HUES48 (cell line): ENCODE data around the gene DCAF6.

Experiments
- H3K27ac ChIP-seq: one replicate; pipeline ENCODE4 v1.7.0; 2013; ENCODE audit warnings: low read depth, low read length, inconsistent platforms
- H3K27me3 ChIP-seq: 2 replicates; pipeline ENCODE4 v1.6.1; 2013; ENCODE audit warnings: mild to moderate bottlenecking, low read length; ENCODE audit not compliant: control insufficient read depth, insufficient read depth
- H3K36me3 ChIP-seq: 2 replicates; pipeline ENCODE4 v1.6.1; 2013; ENCODE audit warnings: low read length; ENCODE audit not compliant: control insufficient read depth, insufficient read depth
- H3K4me1 ChIP-seq: 2 replicates; pipeline ENCODE4 v1.6.1; 2013; ENCODE audit warnings: mild to moderate bottlenecking, low read length; ENCODE audit not compliant: control insufficient read depth, insufficient read depth
- H3K4me3 ChIP-seq: 2 replicates; pipeline ENCODE4 v1.5.1; 2013; ENCODE audit warnings: mild to moderate bottlenecking, low read depth, low read length
- H3K9ac ChIP-seq: 2 replicates; pipeline ENCODE4 v1.6.1; 2013; ENCODE audit warnings: mild to moderate bottlenecking, low read depth, low read length, moderate library complexity
- H3K9me3 ChIP-seq: 2 replicates; pipeline ENCODE4 v1.6.1; 2013; ENCODE audit warnings: low read length; ENCODE audit not compliant: control insufficient read depth, insufficient read depth

The DCAF6 gene

GRCh38 chr1:168009322-168009721 lies 72.8 kb downstream of the DCAF6 start:
- no peak overlapping the region for H3K9ac ChIP-seq
- no peak overlapping the region for H3K27ac ChIP-seq
- H3K4me3 ChIP-seq = no peak overlapping the region
- no peaks in the 10 kb centered on the region for H3K27me3 ChIP-seq
- H3K36me3 ChIP-seq = peaks cover 35% of the 10 kb centered on the region
- H3K4me1 ChIP-seq = no peaks in the 10 kb centered on the region
- no peaks in the 10 kb centered on the region for H3K9me3 ChIP-seq

- no peaks in the 10 kb centered on the region for H3K9me3 ChIP-seq
- no peaks in the 10 kb centered on the region for H3K27me3 ChIP-seq
- peaks cover 51% of the 10 kb centered on the region for H3K36me3 ChIP-seq
- no peak overlapping the region for H3K9ac ChIP-seq
- H3K4me1 ChIP-seq = no peaks in the 10 kb centered on the region
- no peak overlapping the region for H3K4me3 ChIP-seq
- no peak overlapping the region for H3K27ac ChIP-seq
Measured at GRCh38 chr1:168019407-168019806, 82.9 kb downstream of the DCAF6 start.

GRCh38 chr1:168031198-168031597 lies 94.7 kb downstream of the DCAF6 start:
- H3K9me3 ChIP-seq = no peaks in the 10 kb centered on the region
- H3K9ac ChIP-seq = no peak overlapping the region
- no peaks in the 10 kb centered on the region for H3K36me3 ChIP-seq
- no peaks in the 10 kb centered on the region for H3K4me1 ChIP-seq
- no peak overlapping the region for H3K27ac ChIP-seq
- H3K4me3 ChIP-seq = no peak overlapping the region
- no peaks in the 10 kb centered on the region for H3K27me3 ChIP-seq

- Histone ChIP-seq H3K4me1 (peaks cover 1% of the 10 kb centered on the region; the same call in 1 of the 2 replicates), H3K36me3 (no peaks in the 10 kb centered on the region), H3K9ac (no peak overlapping the region), H3K27me3 (no peaks in the 10 kb centered on the region), H3K4me3 (no peak overlapping the region), H3K9me3 (no peaks in the 10 kb centered on the region), H3K27ac (no peak overlapping the region)
Measured at GRCh38 chr1:168031627-168032026, 95.1 kb downstream of the DCAF6 start.

GRCh38 chr1:168032029-168032428 lies 95.5 kb downstream of the DCAF6 start:
- H3K27me3 ChIP-seq = no peaks in the 10 kb centered on the region
- no peak overlapping the region for H3K4me3 ChIP-seq
- H3K9me3 ChIP-seq = no peaks in the 10 kb centered on the region
- no peak overlapping the region for H3K9ac ChIP-seq
- H3K4me1 ChIP-seq = peaks cover 4% of the 10 kb centered on the region; the same call in 1 of the 2 replicates
- no peak overlapping the region for H3K27ac ChIP-seq
- H3K36me3 ChIP-seq = no peaks in the 10 kb centered on the region

- no peak overlapping the region for H3K9ac ChIP-seq
- H3K27me3 ChIP-seq = no peaks in the 10 kb centered on the region
- peaks cover 6% of the 10 kb centered on the region for H3K4me1 ChIP-seq
- no peaks in the 10 kb centered on the region for H3K36me3 ChIP-seq
- H3K27ac ChIP-seq = no peak overlapping the region
- no peak overlapping the region for H3K4me3 ChIP-seq
- H3K9me3 ChIP-seq = no peaks in the 10 kb centered on the region
Measured at GRCh38 chr1:168035345-168035744, 98.9 kb downstream of the DCAF6 start.

- Histone ChIP-seq H3K36me3 (peaks cover 40% of the 10 kb centered on the region), H3K27ac (no peak overlapping the region), H3K9ac (no peak overlapping the region), H3K4me1 (peaks cover 3% of the 10 kb centered on the region; the same call in 1 of the 2 replicates), H3K9me3 (no peaks in the 10 kb centered on the region), H3K27me3 (no peaks in the 10 kb centered on the region), H3K4me3 (no peak overlapping the region)
Measured at GRCh38 chr1:168042362-168042761, 105.9 kb downstream of the DCAF6 start.

GRCh38 chr1:168045311-168045710 lies 108.8 kb downstream of the DCAF6 start:
- no peaks in the 10 kb centered on the region for H3K4me1 ChIP-seq
- H3K36me3 ChIP-seq = peaks cover 45% of the 10 kb centered on the region
- no peaks in the 10 kb centered on the region for H3K27me3 ChIP-seq
- H3K27ac ChIP-seq = no peak overlapping the region
- H3K4me3 ChIP-seq = no peak overlapping the region
- no peak overlapping the region for H3K9ac ChIP-seq
- no peaks in the 10 kb centered on the region for H3K9me3 ChIP-seq

GRCh38 chr1:168050307-168050706 lies 113.8 kb downstream of the DCAF6 start:
- no peaks in the 10 kb centered on the region for H3K27me3 ChIP-seq
- H3K4me3 ChIP-seq = no peak overlapping the region
- H3K9me3 ChIP-seq = no peaks in the 10 kb centered on the region
- no peaks in the 10 kb centered on the region for H3K4me1 ChIP-seq
- no peak overlapping the region for H3K27ac ChIP-seq
- H3K9ac ChIP-seq = no peak overlapping the region
- peaks cover 23% of the 10 kb centered on the region for H3K36me3 ChIP-seq

GRCh38 chr1:168050880-168051279 lies 114.4 kb downstream of the DCAF6 start:
- Histone ChIP-seq H3K4me3 (no peak overlapping the region), H3K36me3 (peaks cover 17% of the 10 kb centered on the region), H3K4me1 (no peaks in the 10 kb centered on the region), H3K27me3 (no peaks in the 10 kb centered on the region), H3K27ac (no peak overlapping the region), H3K9me3 (no peaks in the 10 kb centered on the region), H3K9ac (no peak overlapping the region)

GRCh38 chr1:168053681-168054080 lies 117.2 kb downstream of the DCAF6 start:
- Histone ChIP-seq H3K27me3 (no peaks in the 10 kb centered on the region), H3K4me1 (no peaks in the 10 kb centered on the region), H3K9me3 (no peaks in the 10 kb centered on the region), H3K36me3 (peaks cover 4% of the 10 kb centered on the region; the same call in 1 of the 2 replicates), H3K9ac (no peak overlapping the region), H3K4me3 (no peak overlapping the region), H3K27ac (no peak overlapping the region)

GRCh38 chr1:168054117-168054516 lies 117.6 kb downstream of the DCAF6 start:
- no peaks in the 10 kb centered on the region for H3K4me1 ChIP-seq
- H3K36me3 ChIP-seq = no peaks in the 10 kb centered on the region
- H3K9me3 ChIP-seq = no peaks in the 10 kb centered on the region
- H3K27me3 ChIP-seq = no peaks in the 10 kb centered on the region
- H3K9ac ChIP-seq = no peak overlapping the region
- no peak overlapping the region for H3K27ac ChIP-seq
- no peak overlapping the region for H3K4me3 ChIP-seq
